Amniotic stem cell (primary cell): Measurements from ENCODE around the gene C12orf57.
A peak's percentile ranks its signal among the peaks of the same experiment; 100 is the strongest.

Experiments used
- DNase-seq: peaks from one replicate; lab custom pipeline; 2025; lab: John Stamatoyannopoulos, UW

The C12orf57 gene

GRCh38 chr12:6953442-6954315 lies 9.9 kb downstream of the C12orf57 start:
- no peak for DNase-seq

- DNase-seq, result no peak
Observed at GRCh38 chr12:6954316-6955107, 10.7 kb downstream of the C12orf57 start.

GRCh38 chr12:6955108-6956020 lies 11.5 kb downstream of the C12orf57 start:
- no peak for DNase-seq

GRCh38 chr12:6956021-6956727 lies 12.4 kb downstream of the C12orf57 start:
- DNase-seq, result no peak

- no peak for DNase-seq
Observed at GRCh38 chr12:6957151-6957701, 13.4 kb downstream of the C12orf57 start.

GRCh38 chr12:6957741-6958608 lies 14.2 kb downstream of the C12orf57 start:
- no peak for DNase-seq

- no peak for DNase-seq
Observed at GRCh38 chr12:6958609-6959057, 14.8 kb downstream of the C12orf57 start.

- no peak for DNase-seq
Observed at GRCh38 chr12:6959058-6959804, 15.4 kb downstream of the C12orf57 start.

GRCh38 chr12:6959805-6960592 lies 16.2 kb downstream of the C12orf57 start:
- DNase-seq, result no peak

GRCh38 chr12:6960593-6961277 lies 16.9 kb downstream of the C12orf57 start:
- no peak for DNase-seq

GRCh38 chr12:6961278-6961694 lies 17.5 kb downstream of the C12orf57 start:
- no peak for DNase-seq

- peak; percentile 66 for DNase-seq
Observed at GRCh38 chr12:6961695-6962284, 18.0 kb downstream of the C12orf57 start.

GRCh38 chr12:6962285-6963015 lies 18.6 kb downstream of the C12orf57 start:
- DNase-seq, result no peak

- no peak for DNase-seq
Observed at GRCh38 chr12:6963016-6963731, 19.4 kb downstream of the C12orf57 start.

- no peak for DNase-seq
Observed at GRCh38 chr12:6963791-6964413, 20.1 kb downstream of the C12orf57 start.
